Heart left ventricle (tissue), 13 donors: Measurements from ENCODE around the gene CHST1.

Experiments
- CTCF ChIP-seq, 12 donors: fragments of 200-600 bp; sonication (generic) in 4 of 12; IDR thresholded peaks; one replicate each; pipeline versions ENCODE4 v1.5.0 to v1.8.0; 2018 to 2022; ENCODE audit warnings: antibody characterized with exemption in 12 of 12, mild to moderate bottlenecking in 5 of 12
- POLR2A ChIP-seq, 2 donors: fragments of 450-650 bp; IDR thresholded peaks; one replicate each; pipeline ENCODE4 v1.6.1; 2017; ENCODE audit warnings: antibody characterized with exemption in 2 of 2, mild to moderate bottlenecking in 2 of 2, moderate library complexity in 2 of 2
- donor health status: ischemic (EF 13 %, LVEDD 7.1; RV severe dilation, severe dysfunction).
- donor health status: DM: no; HTN: yes; CAD: no.
- donor health status: DM: no; HTN: no; CAD: no.
- donor health status: ischemic (EF 25% LVEDD 6.9; RV normal size, moderate dysfunction).
- donor health status: ischemic (EF 25% LVEDD 5.7; RV mildly dilated, moderate dysfunction).
- donor health status: ischemic (EF 35%, LVEDD 5.7; RV mildly dilated, moderate dysfunction).
- donor health status: nonischemic (EF 11% LVEDD 7.7; RV severe dilation, severe dysfunction).
- donor health status: DM: yes; HTN: yes; CAD: no.
- donor health status: PGD.
- donor health status: ischemic (EF 29% LVEDD 5.4; RV normal size, mild dysfunction).
- donor health status: nonischemic (EF 23%, LVEDD 6.1; RV moderate dilation, normal function).

- TF ChIP-seq CTCF (IDR thresholded peaks at IDR 0.05) (no peak), POLR2A (IDR thresholded peaks at IDR 0.05) (no peak)
Observed at GRCh38 chr11:45651841-45652749, 13.3 kb downstream of the CHST1 start.
